ENCODE measurements around the gene LARGE2. TPM values are rescaled to one million over a fixed set of nuclear protein-coding genes. Genes with fewer than 3 reads are reported as not detected.

Gene LARGE2
- total RNA-seq, 1 experiment from 2014 or later, result 108 TPM

- Histone ChIP-seq H3K4me2 (ENCODE audit: insufficient read depth, insufficient read length, low read length) (no peak overlapping the region), H2BK12ac (ENCODE audit: insufficient read length, low read depth, low read length) (no peak overlapping the region), H2BK5ac (ENCODE audit: insufficient read length, low read length) (no peak overlapping the region), H3K27ac (ENCODE audit: insufficient read length, low read depth, low read length) (no peak overlapping the region), H3K56ac (ENCODE audit: insufficient read length, low read depth, low read length) (no peak overlapping the region), H3K9ac (ENCODE audit: extremely low read depth, insufficient read length, low read length) (no peak overlapping the region), H2BK120ac (ENCODE audit: low read depth, low read length, poor library complexity, severe bottlenecking) (no peak overlapping the region), H4K20me1 (ENCODE audit: control insufficient read depth, insufficient read depth, insufficient read length) (no peaks in the 10 kb centered on the region), H2AK5ac (ENCODE audit: insufficient read length, low read length) (no peak overlapping the region), H3T11ph (ENCODE audit: low read length) (no peak overlapping the region), H4K91ac (ENCODE audit: insufficient read length, low read depth, low read length) (no peak overlapping the region), H2AFZ (ENCODE audit: low read length) (no peak overlapping the region), H2BK15ac (ENCODE audit: low read depth, low read length) (no peak overlapping the region), H4K8ac (replicated peaks; ENCODE audit: insufficient read length, low read depth, low read length) (no peak overlapping the region), H3K23ac (ENCODE audit: insufficient read length, low read depth, low read length) (no peak overlapping the region), H2BK20ac (ENCODE audit: low read depth, low read length, poor library complexity, severe bottlenecking) (no peak overlapping the region), H3K79me1 (ENCODE audit: insufficient read depth, low read depth, low read length, poor library complexity, severe bottlenecking) (no peaks in the 10 kb centered on the region), H3K4ac (ENCODE audit: low read depth, low read length) (no peak overlapping the region), H3K79me2 (ENCODE audit: insufficient read depth, low read length) (no peaks in the 10 kb centered on the region), H3K4me1 (ENCODE audit: insufficient read depth, low read length) (peaks cover 2% of the 10 kb centered on the region; the same call in 1 of the 2 replicates), H4K5ac (ENCODE audit: insufficient read length, low read depth, low read length) (no peak overlapping the region), H3K18ac (ENCODE audit: insufficient read length, low read depth, low read length) (no peak overlapping the region), H3K9me3 (ENCODE audit: control insufficient read depth, low read depth, low read length) (no peaks in the 10 kb centered on the region), H3K27me3 (ENCODE audit: insufficient read depth, low read length) (no peaks in the 10 kb centered on the region), H3K14ac (ENCODE audit: insufficient read depth, low read length) (no peak overlapping the region), H3K23me2 (ENCODE audit: insufficient read length, low read depth, low read length, poor library complexity, severe bottlenecking) (no peaks in the 10 kb centered on the region)
- Mint-ChIP-seq H3K36me3 (ENCODE audit: insufficient read depth in 1 of 3, low read depth in 3 of 3) (peaks cover 0 to 7% (median 0%) of the 10 kb centered on the region in 3 experiments; a peak in 3 of 7 replicates), H3K27ac (peak overlapping the region in 1 of 3 experiments; percentile 49; a peak in 2 of 7 replicates), H3K9me3 (no peaks in the 10 kb centered on the region; a peak in 1 of 5 replicates), H3K4me3 (no peak overlapping the region), H3K27me3 (ENCODE audit: low read depth) (no peaks in the 10 kb centered on the region; the same call in 1 of the 2 replicates), H3K4me1 (peaks cover 25 to 35% of the 10 kb centered on the region in 2 experiments)
- TF ChIP-seq CTCF (conservative IDR thresholded peaks at IDR 0.05), result 0 out of 3 replicates have a peak, but pooled peaks have one; percentile 20
- DNase-seq, result no peak
- no CpG with 5 or more reads among the region's 9 CpGs for WGBS (ENCODE audit: extremely low coverage, insufficient read length, low lambda C conversion rate)
These were observed 31.4 kb upstream of the LARGE2 start for GRCh38 chr11:45890886-45891550.
